Neuronal stem cell (in vitro differentiated cells): ENCODE data around the gene CARHSP1.

Experiments used
- DNase-seq: peaks from one replicate; pipeline ENCODE4 v3.0.0-alpha.2; 2013; ENCODE audit warnings: low spot score
- H2AFZ ChIP-seq: one replicate; pipeline ENCODE4 v1.6.1; 2013; ENCODE audit warnings: mild to moderate bottlenecking, low read length, inconsistent platforms
- H2AK5ac ChIP-seq: 2 replicates; pipeline ENCODE4 v1.6.1; 2013; ENCODE audit warnings: low read depth, mild to moderate bottlenecking, inconsistent platforms, low read length, moderate library complexity, mixed read lengths
- H2BK120ac ChIP-seq: 2 replicates; pipeline ENCODE4 v1.6.1; 2013; ENCODE audit warnings: low read depth, mild to moderate bottlenecking, inconsistent platforms, low read length, moderate library complexity, mixed read lengths
- H2BK12ac ChIP-seq: one replicate; pipeline ENCODE4 v1.6.1; 2013; ENCODE audit warnings: low read length, inconsistent platforms
- H2BK15ac ChIP-seq: 2 replicates; pipeline ENCODE4 v1.6.1; 2013; ENCODE audit warnings: mild to moderate bottlenecking, low read length, inconsistent platforms, mixed read lengths
- H2BK5ac ChIP-seq: one replicate; pipeline ENCODE4 v1.6.1; 2013; ENCODE audit warnings: inconsistent platforms, mild to moderate bottlenecking, low read length, moderate library complexity
- H3K14ac ChIP-seq: one replicate; pipeline ENCODE4 v1.6.1; 2013; ENCODE audit warnings: low read length, inconsistent platforms
- H3K18ac ChIP-seq: 2 replicates; pipeline ENCODE4 v1.6.1; 2013; ENCODE audit warnings: low read length, inconsistent platforms
- H3K23ac ChIP-seq: 2 replicates; pipeline ENCODE4 v1.6.1; 2013; ENCODE audit warnings: low read depth, mild to moderate bottlenecking, mixed read lengths, low read length, inconsistent platforms; ENCODE audit not compliant: poor library complexity
- H3K27ac ChIP-seq: replicated peaks from 3 replicates; pipeline ENCODE4 v1.5.1; 2013; ENCODE audit warnings: low read length, inconsistent platforms
- H3K27me3 ChIP-seq, 3 experiments: 2 replicates each; pipeline ENCODE4 v1.6.1; 2013; ENCODE audit warnings: low read length in 3 of 3, mild to moderate bottlenecking in 2 of 3, inconsistent platforms in 1 of 3, low read depth in 1 of 3, mixed read lengths in 1 of 3, moderate library complexity in 1 of 3; ENCODE audit not compliant: control insufficient read depth in 3 of 3, insufficient read depth in 3 of 3
- H3K36me3 ChIP-seq, 2 donors: replicated peaks in 1 of 2; 2 replicates each; pipeline ENCODE4 v1.6.1; 2013; ENCODE audit warnings: low read length in 2 of 2; ENCODE audit not compliant: control insufficient read depth in 2 of 2, insufficient read depth in 2 of 2
- H3K4ac ChIP-seq: 2 replicates; pipeline ENCODE4 v1.6.1; 2013; ENCODE audit warnings: inconsistent platforms, mild to moderate bottlenecking, low read length, moderate library complexity
- H3K4me1 ChIP-seq, 2 donors: 1 replicate in 1 of 2; 2 replicates in 1 of 2; pipeline ENCODE4 v1.6.1; 2013; ENCODE audit warnings: low read length in 2 of 2, low read depth in 1 of 2; ENCODE audit not compliant: control insufficient read depth in 2 of 2, insufficient read depth in 1 of 2
- H3K4me2 ChIP-seq: one replicate; pipeline ENCODE4 v1.6.1; 2013; ENCODE audit warnings: mild to moderate bottlenecking, low read length, inconsistent platforms; ENCODE audit not compliant: insufficient read depth, poor library complexity, severe bottlenecking
- H3K4me3 ChIP-seq, 2 donors: 2 replicates each; pipeline ENCODE4 v1.5.1; 2013; ENCODE audit warnings: low read length in 2 of 2, mild to moderate bottlenecking in 2 of 2, inconsistent platforms in 1 of 2, moderate library complexity in 1 of 2
- H3K79me1 ChIP-seq: one replicate; pipeline ENCODE4 v1.6.1; 2013; ENCODE audit warnings: low read depth, mild to moderate bottlenecking, inconsistent platforms, low read length, moderate library complexity
- H3K9ac ChIP-seq: one replicate; pipeline ENCODE4 v1.6.1; 2013; ENCODE audit warnings: mild to moderate bottlenecking, low read depth, low read length, inconsistent platforms; ENCODE audit not compliant: poor library complexity
- H3K9me3 ChIP-seq, 2 donors: replicated peaks in 1 of 2; 2 replicates each; pipeline versions ENCODE3 to v1.6.1; 2013; ENCODE audit warnings: low read length in 2 of 2, mild to moderate bottlenecking in 2 of 2, inconsistent platforms in 1 of 2, low read depth in 1 of 2, mixed read lengths in 1 of 2, moderate library complexity in 1 of 2; ENCODE audit not compliant: control insufficient read depth in 2 of 2, insufficient read depth in 1 of 2
- H4K8ac ChIP-seq: one replicate; pipeline ENCODE4 v1.6.1; 2013; ENCODE audit warnings: low read depth, mild to moderate bottlenecking, inconsistent platforms, low read length, moderate library complexity
- H4K91ac ChIP-seq: one replicate; pipeline ENCODE4 v1.6.1; 2013; ENCODE audit warnings: low read length, low read depth, mild to moderate bottlenecking, inconsistent platforms; ENCODE audit not compliant: poor library complexity
- WGBS, 2 donors: extraction: QIAGEN DNeasy Blood & Tissue Kit; methylation state at CpG; one replicate each; pipeline ENCODE4 v1.1.7; 2013; ENCODE audit warnings: missing lambda C conversion rate in 2 of 2, mixed read lengths in 1 of 2; ENCODE audit not compliant: insufficient read length in 2 of 2, insufficient replicate concordance in 1 of 2; ENCODE audit errors: extremely low coverage in 2 of 2; 5-methylcytosine and 5-hydroxymethylcytosine counted together

CARHSP1 gene

GRCh38 chr16:8885674-8886592 lies 17.1 kb upstream of the CARHSP1 start:
- Histone ChIP-seq H4K8ac (no peak overlapping the region), H2AFZ (no peak overlapping the region), H3K27me3 (no peaks in the 10 kb centered on the region), H2BK120ac (no peak overlapping the region), H3K18ac (peak overlapping the region; percentile 52), H3K4me3 (no peak overlapping the region), H3K79me1 (peaks cover 1% of the 10 kb centered on the region), H3K9me3 (peaks cover 0 to 4% of the 10 kb centered on the region in 2 donors), H3K23ac (peak overlapping the region; percentile 94), H2BK15ac (peak overlapping the region; percentile 58), H3K4ac (no peak overlapping the region), H3K4me1 (peaks cover 3 to 15% of the 10 kb centered on the region in 2 donors), H3K14ac (peak overlapping the region; percentile 2), H3K4me2 (peak overlapping the region; percentile 24), H3K9ac (peak overlapping the region; percentile 81), H2BK12ac (no peak overlapping the region), H2BK5ac (peak overlapping the region; percentile 75), H4K91ac (no peak overlapping the region), H3K27ac (peak overlapping the region; percentile 7), H3K36me3 (peaks cover 16 to 38% of the 10 kb centered on the region in 2 donors), H2AK5ac (peak overlapping the region; percentile 81)
- DNase-seq: no peak
- WGBS, 2 donors: no CpG with 5 or more reads among the region's 20 CpGs

GRCh38 chr16:8882725-8883377 lies 14.0 kb upstream of the CARHSP1 start:
- Histone ChIP-seq H3K27ac (no peak overlapping the region), H4K91ac (no peak overlapping the region), H3K18ac (no peak overlapping the region), H2BK12ac (no peak overlapping the region), H3K36me3 (peaks cover 3 to 8% of the 10 kb centered on the region in 2 donors), H2AFZ (no peak overlapping the region), H3K14ac (no peak overlapping the region), H3K4me3 (no peak overlapping the region), H2BK15ac (no peak overlapping the region), H3K9ac (no peak overlapping the region), H3K4me2 (no peak overlapping the region), H2AK5ac (peak overlapping the region; percentile 68), H4K8ac (no peak overlapping the region), H3K79me1 (peaks cover 1% of the 10 kb centered on the region), H3K27me3 (no peaks in the 10 kb centered on the region), H3K23ac (no peak overlapping the region), H2BK120ac (no peak overlapping the region), H2BK5ac (peak overlapping the region; percentile 39), H3K4me1 (peaks cover 3 to 15% of the 10 kb centered on the region in 2 donors), H3K9me3 (peaks cover 0 to 4% of the 10 kb centered on the region in 2 donors), H3K4ac (no peak overlapping the region)
- no CpG with 5 or more reads among the region's 17 CpGs for WGBS, 2 donors
- no peak for DNase-seq

GRCh38 chr16:8882041-8882617 lies 13.3 kb upstream of the CARHSP1 start, which contains the start of gene LITAFD:
Gene LITAFD, plus strand, starts transcription at chr16:8882351. Its CDS starts 2,005 bp downstream, at chr16:8884356.
- H4K91ac ChIP-seq: no peak within 1 kb of the TSS
- no CpG with 5 or more reads among the region's 10 CpGs for WGBS, 2 donors
- H2BK15ac ChIP-seq: no peak within 1 kb of the TSS
- H3K4me3 ChIP-seq: no peak within 1 kb of the TSS
- no peak within 1 kb of the TSS for H2BK120ac ChIP-seq
- H3K4ac ChIP-seq: no peak within 1 kb of the TSS
- no peak within 1 kb of the TSS for H4K8ac ChIP-seq
- no peak within 1 kb of the TSS for H3K14ac ChIP-seq
- no peak within 1 kb of the TSS for H3K4me2 ChIP-seq
- no peak within 1 kb of the TSS for H3K18ac ChIP-seq
- H3K23ac ChIP-seq: peak within 1 kb of the TSS; percentile 10
- H2BK12ac ChIP-seq: no peak within 1 kb of the TSS
- H3K27ac ChIP-seq: no peak within 1 kb of the TSS
- H2BK5ac ChIP-seq: peak within 1 kb of the TSS; percentile 57
- H3K9me3 ChIP-seq: peaks cover 0 to 2% of the 10 kb centered on the region in 2 donors
- peaks cover 3 to 15% of the 10 kb centered on the region in 2 donors for H3K4me1 ChIP-seq
- peaks cover 1% of the 10 kb centered on the region for H3K79me1 ChIP-seq
- no peak within 1 kb of the TSS for H2AFZ ChIP-seq
- DNase-seq: no peak
- H3K27me3 ChIP-seq: no peaks in the 10 kb centered on the region
- peak within 1 kb of the TSS; percentile 68 for H2AK5ac ChIP-seq
- peak within 1 kb of the TSS; percentile 44 for H3K9ac ChIP-seq
- peaks cover under 1% of the 10 kb centered on the region in 2 donors for H3K36me3 ChIP-seq
